Brain pericyte (primary cell): ENCODE results near the gene KCNC1.

Source experiments
- DNase-seq: peaks from one replicate; pipeline ENCODE4 v3.0.0-alpha.2; 2012; ENCODE audit warnings: low read depth, low spot score

Gene KCNC1

DNA sequence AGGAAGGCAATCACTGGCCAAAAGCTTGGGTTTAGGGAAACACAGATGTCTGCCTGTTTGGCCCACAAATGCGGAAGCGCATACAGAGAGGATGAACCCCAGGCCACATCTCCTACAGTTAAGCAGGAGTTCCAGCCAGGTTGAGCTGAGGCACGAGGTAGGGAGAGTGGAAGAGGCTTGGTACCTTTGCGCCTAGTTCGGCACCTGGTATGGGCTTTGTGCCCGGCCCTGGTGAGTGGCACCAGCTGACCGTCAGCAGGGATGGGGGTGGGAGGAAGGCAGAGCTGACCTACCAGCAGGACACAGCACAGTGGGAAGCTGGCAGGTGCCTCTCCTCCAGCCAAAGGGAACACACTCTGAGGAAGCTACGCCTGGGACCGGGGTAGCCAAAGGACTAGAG, 57.6 kb downstream of the KCNC1 start:
- no peak for DNase-seq

DNA sequence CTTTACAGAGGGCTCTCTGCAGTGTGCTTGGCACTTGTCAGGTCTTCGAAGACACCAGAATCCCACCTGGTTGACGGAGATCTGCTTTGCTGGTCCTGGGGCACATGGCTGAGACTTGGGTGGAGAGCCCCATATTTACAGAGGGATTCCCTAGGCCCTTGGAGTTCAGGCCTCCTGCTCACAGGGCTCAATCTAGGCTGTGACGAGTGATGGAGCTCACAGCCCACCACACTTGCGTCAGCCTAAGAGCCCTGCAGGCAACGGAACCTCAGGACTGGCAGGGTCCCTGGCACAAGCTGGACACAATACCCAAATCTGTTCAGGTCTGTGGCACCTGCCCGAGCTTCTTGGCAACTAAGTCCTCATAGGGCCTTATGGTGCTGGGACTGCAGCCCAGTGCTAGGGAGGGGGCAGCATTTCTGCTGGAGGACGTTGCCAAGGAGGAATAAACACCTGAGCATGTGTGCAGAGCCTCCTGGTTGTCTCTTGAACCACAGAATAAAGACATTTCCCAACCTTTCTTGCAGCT, 59.1 kb downstream of the KCNC1 start:
- no peak for DNase-seq

DNA sequence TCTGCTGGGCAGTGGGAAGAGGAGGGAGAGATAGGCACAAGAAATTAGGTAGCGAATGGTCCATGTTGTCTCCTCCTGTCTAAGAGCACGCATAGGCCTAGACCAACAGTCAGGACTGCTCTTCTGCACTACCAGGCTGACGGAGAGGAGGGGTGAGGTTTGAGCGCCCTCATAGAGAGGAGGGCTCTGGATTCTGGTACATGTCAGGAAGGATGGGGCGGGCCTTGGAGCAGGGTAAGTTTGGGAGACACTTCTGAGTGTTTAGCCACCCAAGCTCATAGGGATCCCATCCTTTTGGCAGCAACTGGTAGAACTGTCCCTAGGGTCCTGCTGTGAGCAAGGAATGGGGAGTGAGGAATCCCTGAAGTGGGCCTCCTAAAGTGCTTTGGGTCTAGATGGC, 60.4 kb downstream of the KCNC1 start:
- DNase-seq = no peak

DNA sequence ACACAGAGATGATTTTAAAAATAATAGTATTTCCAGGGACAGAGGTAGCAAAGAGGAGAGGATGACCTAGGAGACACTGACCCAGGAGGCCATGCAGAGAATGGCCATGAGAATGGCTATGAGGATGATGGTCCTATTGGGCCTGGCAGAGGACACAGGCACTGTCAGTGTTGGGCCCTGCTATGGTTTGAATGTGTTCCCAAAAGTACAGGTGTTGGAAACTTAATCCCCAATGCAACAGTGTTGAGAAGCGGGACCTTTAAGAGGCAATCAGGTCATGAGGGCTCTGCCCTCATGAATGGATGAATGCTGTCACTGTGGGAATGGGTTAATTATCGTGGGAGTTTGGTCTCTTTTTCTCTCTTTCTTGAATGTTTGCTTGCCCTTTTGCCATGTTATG, 61.6 kb downstream of the KCNC1 start:
- DNase-seq = no peak

DNA sequence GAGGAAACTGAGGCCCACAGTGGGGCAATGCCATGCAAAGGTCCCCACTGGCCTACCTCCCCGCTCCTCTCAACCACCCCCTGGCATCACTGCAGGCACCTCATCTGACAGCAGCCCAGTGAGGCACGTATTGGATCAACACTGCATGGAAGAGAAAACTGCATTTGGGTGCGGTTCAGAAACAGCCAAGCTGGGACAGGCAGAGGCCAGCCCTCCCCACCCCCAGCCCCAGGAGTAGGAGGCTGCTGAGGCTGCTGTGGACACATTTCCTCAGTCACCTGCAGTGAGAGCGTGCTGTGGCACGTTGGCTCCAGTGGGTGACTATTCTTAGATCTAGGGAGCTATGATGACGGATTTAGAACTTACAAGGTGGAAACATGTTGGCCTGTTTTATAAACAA, 63.7 kb downstream of the KCNC1 start:
- no peak for DNase-seq

DNA sequence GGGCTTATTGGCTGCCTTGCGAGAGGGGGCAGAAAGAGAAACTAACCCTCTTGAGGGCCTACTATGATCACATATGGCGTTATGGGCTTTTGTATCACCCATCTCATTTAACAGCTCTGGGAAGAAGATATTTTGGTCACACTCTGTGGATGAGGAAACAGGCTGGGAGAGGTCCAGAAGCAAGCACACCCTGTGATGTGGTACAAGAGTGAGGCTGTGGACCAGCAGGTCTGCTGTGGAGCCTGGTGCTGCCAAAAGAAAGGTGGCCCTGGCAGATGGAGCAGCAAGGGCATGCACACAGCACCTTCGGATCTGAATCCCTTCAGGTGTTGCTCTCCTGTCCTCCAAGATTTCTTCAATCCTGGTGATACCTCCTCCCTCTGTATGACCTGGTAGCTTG, 64.1 kb downstream of the KCNC1 start:
- DNase-seq = no peak

DNA sequence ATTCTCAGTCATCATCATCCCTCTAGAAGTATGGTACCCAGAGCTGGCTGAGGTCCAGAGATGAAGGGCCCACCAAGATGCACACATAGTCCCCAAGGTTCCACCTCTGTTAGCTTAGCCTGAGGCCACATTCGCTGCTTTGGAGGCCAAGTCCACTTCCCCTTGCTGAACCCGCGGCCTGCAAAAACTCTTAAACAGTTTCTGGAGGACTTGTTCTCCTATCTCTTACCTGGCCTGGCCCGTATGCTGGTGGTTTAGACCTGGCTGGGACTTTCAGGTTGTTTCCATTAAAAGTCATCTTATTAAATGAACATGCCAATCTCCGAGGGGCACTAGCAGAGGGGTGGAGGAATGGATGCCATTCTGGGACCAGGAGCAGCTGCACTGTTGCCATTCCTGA, 64.6 kb downstream of the KCNC1 start:
- no peak for DNase-seq

DNA sequence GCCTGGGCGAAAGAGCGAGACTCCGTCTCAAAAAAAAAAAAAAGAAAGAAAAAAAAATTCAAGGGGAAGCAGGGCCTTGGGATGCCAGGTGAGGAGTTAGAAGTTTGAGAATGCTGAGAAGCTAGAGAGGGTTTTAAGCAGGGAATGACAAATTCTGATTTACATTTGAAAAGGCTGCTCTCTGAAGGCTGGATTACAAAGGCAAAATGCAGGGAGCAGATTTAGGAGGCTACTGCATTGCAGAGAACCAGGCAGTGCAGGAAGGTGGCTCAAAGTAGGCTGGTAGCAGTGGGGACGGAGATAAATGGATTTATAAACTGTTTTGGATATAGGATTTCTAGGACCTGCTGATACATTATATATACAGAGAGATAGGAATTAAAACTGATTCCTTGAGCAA, 66.6 kb downstream of the KCNC1 start:
- DNase-seq = no peak

DNA sequence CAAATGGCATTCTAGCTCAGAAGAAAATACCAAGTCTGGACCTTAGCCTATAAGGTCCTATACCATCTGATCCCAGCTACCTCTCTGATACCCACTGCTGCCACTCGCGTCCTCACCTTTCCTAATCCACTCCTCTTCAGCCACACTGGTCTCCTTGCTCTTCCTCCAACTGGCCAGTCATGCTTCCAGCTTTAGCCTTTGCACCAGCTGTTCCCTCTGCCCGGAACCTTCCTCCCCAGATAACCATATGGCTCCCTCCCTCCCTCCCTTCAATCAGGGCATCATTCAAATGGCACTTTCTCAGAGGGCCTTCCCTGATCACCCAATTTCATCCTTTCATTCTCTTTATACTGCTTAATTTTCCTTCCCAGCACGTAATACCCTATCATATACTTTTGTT, 67.9 kb downstream of the KCNC1 start:
- no peak for DNase-seq

DNA sequence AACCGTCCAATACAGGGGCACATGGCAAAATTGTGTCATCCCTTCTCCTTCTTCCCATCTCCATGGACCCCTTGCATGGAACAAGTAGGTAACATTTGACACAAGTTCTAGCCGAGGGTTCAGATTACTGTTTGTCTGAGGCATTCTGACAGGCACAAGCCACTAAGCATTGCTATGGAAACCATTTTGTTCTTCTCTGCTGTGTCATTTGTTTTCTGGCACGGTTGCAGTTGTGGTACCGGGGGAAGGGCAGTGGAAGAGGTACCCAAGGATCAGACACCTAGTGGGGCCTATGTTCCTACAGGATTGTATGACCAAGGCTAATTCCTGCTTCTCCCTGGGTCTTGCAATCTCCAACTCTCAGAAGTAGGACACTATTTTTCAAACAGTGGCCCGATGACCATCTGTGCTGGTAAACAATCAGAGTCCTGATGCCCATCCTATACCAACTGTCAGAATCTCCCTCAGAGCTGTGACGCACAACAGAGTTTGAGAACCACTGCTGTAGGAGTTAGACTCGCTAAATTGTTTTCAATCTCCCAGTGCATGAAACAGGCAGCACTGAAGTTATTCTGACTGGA, 69.3 kb downstream of the KCNC1 start:
- DNase-seq = no peak

DNA sequence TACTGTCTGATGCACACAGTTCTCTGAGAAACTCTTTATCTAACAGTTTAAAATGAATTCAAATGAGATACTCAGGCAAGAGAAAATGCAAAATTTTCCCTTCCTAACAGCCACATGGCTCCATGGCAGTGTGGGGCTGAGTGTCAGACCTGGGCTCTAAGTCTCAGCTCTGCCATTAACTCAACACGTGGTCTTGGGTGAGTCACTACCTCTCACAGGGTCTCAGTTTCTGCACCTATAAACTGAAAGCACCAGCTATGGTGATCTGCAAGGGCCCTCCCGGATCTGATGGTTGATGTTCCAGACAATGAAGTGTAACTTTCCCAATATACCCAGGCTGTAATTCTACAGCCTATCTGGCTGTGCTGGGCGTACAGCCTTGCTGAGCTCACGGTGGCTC, 70.5 kb downstream of the KCNC1 start:
- no peak for DNase-seq

DNA sequence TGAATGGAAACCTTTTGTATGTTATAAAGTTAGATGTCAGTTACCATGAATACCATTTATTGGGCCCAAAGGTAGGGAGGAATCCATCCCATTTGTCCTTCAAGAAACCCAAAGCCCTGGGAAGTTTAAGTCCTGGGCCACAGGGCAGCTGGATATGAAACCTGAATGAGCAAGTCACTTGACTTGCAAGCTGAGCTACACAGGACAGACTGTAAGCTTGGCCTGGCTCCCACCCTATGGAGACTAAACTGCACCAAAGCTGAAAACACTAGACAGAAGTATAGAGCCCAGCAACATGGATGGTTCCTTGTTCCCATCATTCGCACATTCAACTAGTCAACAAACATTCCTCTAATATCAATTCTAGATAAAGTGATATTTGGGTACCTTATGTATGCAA, 71.3 kb downstream of the KCNC1 start:
- no peak for DNase-seq

DNA sequence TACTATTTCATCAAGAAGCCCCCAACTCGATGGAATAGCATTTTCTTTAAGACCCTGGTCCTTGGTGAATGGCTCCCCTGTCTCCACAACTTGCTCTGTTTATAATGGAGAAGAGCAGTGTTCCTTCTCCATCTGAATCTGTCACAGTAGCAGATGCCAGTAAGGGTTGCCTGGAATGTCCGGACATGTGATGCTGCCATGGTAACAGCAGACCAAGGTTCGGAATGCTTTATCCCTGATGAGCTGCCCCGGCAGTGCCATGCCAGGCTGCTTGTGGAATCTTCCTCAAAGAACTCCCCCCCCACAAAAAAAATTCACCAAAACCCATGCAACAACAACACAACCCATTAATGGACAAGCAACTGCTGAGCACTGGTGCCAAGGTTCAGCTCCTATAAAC, 72.5 kb downstream of the KCNC1 start:
- no peak for DNase-seq

DNA sequence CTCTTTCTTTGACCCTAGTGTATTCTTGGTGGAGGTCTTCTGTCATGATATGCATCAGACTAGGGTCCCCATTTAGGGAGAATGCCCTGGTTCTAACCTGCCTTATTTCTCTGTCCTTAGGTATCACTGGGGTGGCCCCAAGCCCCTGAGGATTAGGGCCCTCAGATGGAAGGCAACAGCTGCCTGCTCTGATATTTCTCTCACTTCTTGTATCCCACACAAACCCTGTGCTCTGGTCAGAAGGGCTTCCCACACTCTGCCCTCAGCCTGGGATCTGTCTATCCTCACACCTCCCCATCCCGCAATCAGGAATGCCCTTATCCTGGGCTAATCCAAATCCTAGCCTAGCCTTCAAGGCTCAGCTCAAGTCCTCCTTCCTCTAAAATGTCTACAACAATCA, 75.5 kb downstream of the KCNC1 start:
- DNase-seq = no peak

DNA sequence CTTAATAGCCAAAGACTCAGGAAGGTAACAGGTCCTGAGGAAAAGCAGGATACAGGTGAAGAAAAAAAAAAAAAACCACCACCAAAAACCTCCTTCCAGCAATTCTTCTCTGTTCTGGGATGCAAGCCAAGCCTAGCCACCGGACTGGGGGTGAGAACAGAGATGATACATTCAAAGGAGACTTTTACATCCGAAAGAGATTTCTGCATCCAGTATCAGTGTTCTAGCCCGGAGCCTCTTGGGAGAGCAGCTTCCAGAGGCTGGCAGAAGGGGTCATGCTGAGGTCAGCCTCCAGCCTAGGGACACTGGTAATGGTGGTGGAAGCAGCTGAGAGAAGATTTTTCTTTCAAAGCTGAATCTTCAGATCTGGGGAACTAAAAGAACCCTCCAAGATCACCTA, 76.2 kb downstream of the KCNC1 start:
- DNase-seq = no peak

DNA sequence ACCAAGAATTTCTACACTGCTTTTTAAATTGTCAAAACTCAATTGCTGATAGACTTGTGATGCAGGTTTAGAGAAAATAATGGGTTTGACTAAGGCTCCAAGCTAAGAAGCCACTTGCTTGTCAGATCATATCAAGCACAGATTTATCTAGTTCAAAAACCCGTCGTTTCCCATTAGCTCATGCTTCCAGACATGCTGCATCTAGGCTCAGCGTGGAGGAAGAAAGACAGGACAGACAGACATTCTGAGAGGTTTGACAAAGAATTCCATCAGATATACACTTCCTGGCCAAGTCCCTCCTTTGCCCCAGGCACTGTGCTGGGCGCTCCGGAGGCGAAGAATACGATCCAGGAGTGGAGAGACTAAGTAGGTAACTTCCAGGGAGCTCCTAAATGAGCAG, 76.8 kb downstream of the KCNC1 start:
- no peak for DNase-seq

DNA sequence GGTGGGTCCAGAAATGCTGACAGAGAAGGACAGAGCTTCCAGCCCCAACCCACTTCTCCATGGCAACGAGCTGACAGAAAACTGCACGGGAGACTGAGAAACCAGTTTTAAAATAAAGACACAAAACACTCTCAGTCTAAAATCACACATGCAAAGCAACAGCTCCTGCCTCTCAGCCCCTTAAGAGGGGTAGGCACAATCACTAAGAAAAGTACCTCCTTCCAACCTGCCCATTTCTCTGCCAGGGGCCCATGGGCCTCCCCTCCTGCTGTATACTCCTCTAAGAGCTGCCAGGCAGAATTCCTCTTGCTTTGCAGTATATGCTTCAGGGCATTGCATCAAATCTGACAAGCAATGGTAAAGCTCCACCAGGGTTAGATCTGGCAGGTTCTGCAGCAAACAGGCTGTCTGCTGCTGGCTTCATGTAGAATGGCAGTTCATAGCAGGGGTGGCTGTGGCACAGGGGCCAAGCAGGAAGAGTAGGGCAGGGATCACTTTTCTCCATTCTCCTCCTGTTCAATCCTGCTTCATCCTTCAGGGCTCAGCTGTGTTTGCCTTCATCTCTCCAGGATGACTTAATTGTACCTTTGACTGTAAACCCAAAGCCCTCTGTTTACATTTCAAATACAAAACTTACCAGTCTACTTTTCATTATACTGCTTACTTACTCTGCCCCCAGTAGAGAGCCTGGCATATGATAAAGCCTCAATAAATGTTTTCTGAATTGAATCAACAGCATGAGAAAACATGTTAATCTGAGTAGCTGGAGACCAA, 77.7 kb downstream of the KCNC1 start:
- DNase-seq = no peak

DNA sequence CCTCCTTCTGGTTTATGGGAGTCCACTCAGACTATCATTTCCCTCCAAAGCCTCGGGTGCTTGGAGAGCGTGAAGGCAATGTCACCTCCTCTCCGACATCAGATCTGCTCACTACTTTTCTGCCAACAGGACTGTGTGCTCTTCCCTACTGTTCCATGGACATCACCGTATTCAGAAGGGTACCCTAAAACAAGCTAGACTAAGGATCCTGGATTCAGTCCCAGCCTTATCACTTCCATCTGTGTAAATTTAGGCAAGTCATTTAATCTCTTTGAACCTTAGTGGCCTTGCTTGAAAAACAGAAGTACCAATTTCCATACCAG, 78.2 kb downstream of the KCNC1 start:
- DNase-seq = no peak

DNA sequence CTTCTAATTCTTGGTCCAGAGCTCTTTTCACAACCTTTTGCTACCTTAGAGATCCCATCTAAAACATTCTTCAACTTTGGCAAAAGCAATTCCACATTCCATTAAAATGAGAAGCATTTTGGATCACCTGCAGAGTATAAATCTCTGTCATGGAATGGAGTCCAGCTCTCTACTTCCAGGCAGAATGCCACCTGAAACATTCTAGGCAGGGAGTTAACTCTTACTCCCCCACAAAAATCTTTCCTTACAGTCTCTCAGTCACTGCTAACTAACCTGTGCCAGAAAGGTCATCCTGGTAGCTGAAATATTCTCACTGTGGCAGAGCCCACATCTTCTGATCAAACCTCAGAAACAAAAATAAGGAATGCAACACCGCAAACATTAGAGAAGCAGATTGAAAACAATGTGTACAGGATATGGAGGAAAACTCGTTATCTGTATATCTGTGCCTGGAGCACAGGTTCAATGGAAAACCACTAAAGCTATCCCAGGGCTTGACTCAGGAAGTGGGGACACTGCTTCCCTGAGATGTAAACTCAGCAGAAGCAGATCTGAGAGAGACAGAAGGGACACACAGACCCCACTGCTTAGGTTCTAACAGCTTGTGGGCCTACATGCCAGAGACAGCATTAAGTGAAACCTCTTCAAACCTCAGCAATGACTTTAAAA, 78.9 kb downstream of the KCNC1 start:
- no peak for DNase-seq

DNA sequence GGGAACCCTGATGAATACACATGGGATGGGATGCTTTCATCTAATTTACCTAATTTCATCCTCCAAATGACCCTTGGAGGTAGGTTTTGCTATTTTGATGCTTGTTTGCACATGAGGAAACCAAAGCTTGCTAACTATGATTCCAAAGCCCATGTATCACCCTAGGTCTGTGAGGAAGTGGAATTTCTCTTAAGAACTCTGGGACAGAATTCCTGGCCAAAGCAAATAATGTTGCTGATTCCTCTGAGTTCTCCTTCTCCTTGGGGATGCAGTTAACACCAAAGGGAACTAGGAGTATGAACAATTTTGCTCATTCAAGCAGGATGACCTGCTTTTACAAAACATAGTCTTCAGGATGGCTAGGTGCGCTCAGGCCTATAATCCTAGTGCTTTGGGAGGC, 80.0 kb downstream of the KCNC1 start:
- no peak for DNase-seq

DNA sequence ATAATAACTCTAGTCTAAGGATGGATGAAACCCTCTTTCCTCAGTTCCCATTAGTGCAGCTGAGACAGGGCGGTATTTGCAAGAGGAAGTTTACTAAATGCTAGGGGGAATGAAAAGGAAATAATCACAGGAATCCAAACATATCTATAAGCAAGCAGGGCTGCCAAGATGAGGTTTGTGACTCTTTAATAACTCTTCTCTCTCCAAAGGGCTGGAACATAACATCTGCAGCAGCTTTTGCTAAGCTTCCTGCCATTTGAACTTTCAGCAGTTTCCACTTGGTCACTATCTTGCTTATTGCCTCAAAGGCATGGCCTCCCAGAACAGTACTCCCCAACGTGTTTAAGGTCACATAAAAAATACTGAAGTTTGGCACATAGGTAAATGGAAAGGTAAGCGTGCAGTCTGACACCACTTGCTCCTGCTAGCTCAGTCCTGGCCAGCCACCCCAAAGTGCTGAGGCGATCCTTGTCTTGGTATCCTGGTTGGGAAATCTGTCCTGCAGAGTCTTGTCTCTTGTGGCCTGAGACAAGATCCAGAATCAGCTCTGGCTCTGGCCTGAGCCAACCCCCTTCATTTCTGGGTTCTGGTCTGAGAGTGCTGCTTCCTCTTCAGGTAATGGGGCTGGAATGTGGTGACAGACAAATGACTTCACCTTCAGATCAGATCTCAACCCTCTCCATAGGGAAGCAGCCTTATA, 81.8 kb downstream of the KCNC1 start:
- DNase-seq = no peak

DNA sequence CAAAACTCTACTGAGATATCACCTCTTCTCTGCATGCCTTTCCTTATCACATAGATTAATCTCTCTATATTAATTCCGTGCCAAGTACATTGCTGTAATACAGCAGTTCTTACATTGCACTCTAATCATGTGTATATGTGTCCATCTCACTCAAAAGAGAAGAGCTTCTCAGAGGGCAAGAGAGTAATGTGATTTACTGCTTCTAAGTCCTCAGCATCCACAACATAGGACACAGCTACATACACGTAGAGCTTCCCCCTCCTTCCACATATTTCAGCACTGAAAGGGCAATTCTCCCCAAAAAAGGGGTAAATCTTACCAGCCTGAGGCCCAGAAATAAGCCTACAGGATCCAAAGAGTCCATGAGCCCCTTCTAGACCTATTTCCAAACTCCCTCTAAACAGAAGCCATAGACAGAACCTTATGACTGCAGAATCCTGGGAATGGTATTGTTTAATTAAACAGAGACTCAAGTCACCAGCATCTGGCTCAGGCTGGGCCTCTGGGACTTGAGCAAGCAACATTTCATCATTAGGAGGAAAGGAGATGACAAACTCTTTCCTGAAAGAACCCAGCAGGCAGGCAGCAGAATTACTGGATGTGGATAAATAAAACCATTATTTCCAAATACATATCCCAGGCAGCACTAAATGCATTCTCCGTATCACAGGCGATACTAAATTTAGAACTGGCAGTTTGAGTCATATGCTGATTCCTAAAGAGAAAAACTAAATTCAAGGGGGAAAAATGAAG, 87.2 kb downstream of the KCNC1 start:
- DNase-seq = no peak
